ENCODE measurements around the gene SPDL1.

SPDL1 gene

GRCh38 chr5:169632946-169633345, 49.4 kb downstream of the SPDL1 start:
- no peak for DNase-seq

GRCh38 chr5:169634606-169635005, 51.0 kb downstream of the SPDL1 start:
- no peak for DNase-seq

- DNase-seq, result no peak
Observed at GRCh38 chr5:169635936-169636335, 52.4 kb downstream of the SPDL1 start.

- DNase-seq, result no peak
Observed at GRCh38 chr5:169636477-169637084, 53.0 kb downstream of the SPDL1 start.

GRCh38 chr5:169637085-169637548, 53.5 kb downstream of the SPDL1 start, which contains the start of gene DOCK2:
Gene DOCK2, plus strand, starts transcription at chr5:169637275. Its CDS starts 52 bp downstream, at chr5:169637327.
- no peak for DNase-seq

GRCh38 chr5:169637549-169638121, 54.1 kb downstream of the SPDL1 start:
- no peak for DNase-seq

GRCh38 chr5:169641253-169641652, 57.7 kb downstream of the SPDL1 start:
- DNase-seq, result peak; percentile 48

- no peak for DNase-seq
Observed at GRCh38 chr5:169646856-169647255, 63.3 kb downstream of the SPDL1 start.

GRCh38 chr5:169647566-169647965, 64.0 kb downstream of the SPDL1 start:
- DNase-seq, result no peak

GRCh38 chr5:169648725-169649310, 65.2 kb downstream of the SPDL1 start:
- no peak for DNase-seq

GRCh38 chr5:169649486-169649885, 65.9 kb downstream of the SPDL1 start:
- DNase-seq, result no peak

- peak; percentile 79 for DNase-seq
Observed at GRCh38 chr5:169650701-169651331, 67.2 kb downstream of the SPDL1 start.

GRCh38 chr5:169651526-169651925, 68.0 kb downstream of the SPDL1 start:
- no peak for DNase-seq

GRCh38 chr5:169652057-169652456, 68.5 kb downstream of the SPDL1 start:
- DNase-seq, result no peak

GRCh38 chr5:169653091-169653490, 69.5 kb downstream of the SPDL1 start:
- DNase-seq, result no peak

All from fibroblast of skin of back (primary cell).